ENCODE measurements around the gene CHID1. TPM values are rescaled to one million over a fixed set of nuclear protein-coding genes. Genes with fewer than 3 reads are reported as not detected.
A peak's percentile ranks its signal among the peaks of the same experiment; 100 is the strongest.

Gene CHID1
- total RNA-seq, 2 donors from 2014 or later = 39.4 to 81.4 TPM

GRCh38 chr11:883527-883926 lies 27.1 kb downstream of the CHID1 start:
- H3K4me1 ChIP-seq = no peaks in the 10 kb centered on the region
- DNase-seq (no peak), ATAC-seq (no peak)
- H3K9me3 ChIP-seq = no peaks in the 10 kb centered on the region
- WGBS, 2 donors = 78 to 90% methylated on average over 4 to 10 of the region's 10 CpGs
- intact Hi-C loops (cut with DNase I) = no loop called here
- no peaks in the 10 kb centered on the region for H3K36me3 ChIP-seq (replicated peaks in 1 of 2; ENCODE audit: insufficient read depth in 1 of 2, low read depth in 2 of 2)
- no peak overlapping the region for H3K27ac ChIP-seq
- no peak for TF ChIP-seq POLR2A (IDR thresholded peaks at IDR 0.05)
- no peak for TF ChIP-seq CTCF (IDR thresholded peaks at IDR 0.05)
- H3K27me3 ChIP-seq = no peaks in the 10 kb centered on the region
- H3K4me3 ChIP-seq = no peak overlapping the region

- H3K27ac ChIP-seq = no peak overlapping the region
These were observed 28.0 kb downstream of the CHID1 start for GRCh38 chr11:882596-882995.

GRCh38 chr11:880447-880846 lies 30.2 kb downstream of the CHID1 start:
- intact Hi-C loops (cut with DNase I) = no loop called here
- Histone ChIP-seq H3K36me3 (replicated peaks in 1 of 2; ENCODE audit: insufficient read depth in 1 of 2, low read depth in 2 of 2) (no peaks in the 10 kb centered on the region), H3K27me3 (no peaks in the 10 kb centered on the region), H3K4me3 (no peak overlapping the region), H3K4me1 (peaks cover 16% of the 10 kb centered on the region), H3K27ac (no peak overlapping the region), H3K9me3 (no peaks in the 10 kb centered on the region)
- TF ChIP-seq CTCF (IDR thresholded peaks at IDR 0.05) = no peak
- TF ChIP-seq POLR2A (IDR thresholded peaks at IDR 0.05) = no peak
- WGBS, 2 donors = 85 to 100% methylated on average over 1 to 14 of the region's 14 CpGs
- ATAC-seq = no peak
- no peak for DNase-seq

More at GRCh38 chr11:882596-882995, 28.0 kb downstream of the CHID1 start:
- ATAC-seq = no peak
- TF ChIP-seq CTCF (IDR thresholded peaks at IDR 0.05) = no peak
- no peak for TF ChIP-seq POLR2A (IDR thresholded peaks at IDR 0.05)
- H3K36me3 ChIP-seq (replicated peaks in 1 of 2; ENCODE audit: insufficient read depth in 1 of 2, low read depth in 2 of 2) = no peaks in the 10 kb centered on the region
- intact Hi-C loops (cut with DNase I) = no loop called here
- H3K27me3 ChIP-seq = no peaks in the 10 kb centered on the region
- no peak overlapping the region for H3K4me3 ChIP-seq
- no peak for DNase-seq
- no peaks in the 10 kb centered on the region for H3K9me3 ChIP-seq
- WGBS, 2 donors = 83 to 94% methylated on average over 10 to 13 of the region's 14 CpGs
- no peaks in the 10 kb centered on the region for H3K4me1 ChIP-seq

- Histone ChIP-seq H3K27ac (no peak overlapping the region), H3K4me3 (no peak overlapping the region), H3K4me1 (peaks cover 18% of the 10 kb centered on the region), H3K36me3 (replicated peaks in 1 of 2; ENCODE audit: insufficient read depth in 1 of 2, low read depth in 2 of 2) (no peaks in the 10 kb centered on the region), H3K27me3 (no peaks in the 10 kb centered on the region), H3K9me3 (no peaks in the 10 kb centered on the region)
- intact Hi-C loops (cut with DNase I) = no loop called here
- no peak for DNase-seq
- WGBS, 2 donors = 92 to 93% methylated on average over 11 of the region's 11 CpGs
- no peak for ATAC-seq
- TF ChIP-seq POLR2A (IDR thresholded peaks at IDR 0.05) = no peak
- no peak for TF ChIP-seq CTCF (IDR thresholded peaks at IDR 0.05)
These were observed 33.0 kb downstream of the CHID1 start for GRCh38 chr11:877565-877964.

- WGBS, 2 donors = 23 to 40% methylated on average over 5 to 12 of the region's 12 CpGs
- H3K4me3 ChIP-seq = no peak overlapping the region
- DNase-seq (peak; percentile 76 to 88 (median 86)), ATAC-seq (peak; percentile 88)
- intact Hi-C loops (cut with DNase I) = no loop called here
- peak overlapping the region in 1 of 4 donors; percentile 26 for H3K27ac ChIP-seq
- no peak for TF ChIP-seq POLR2A (IDR thresholded peaks at IDR 0.05)
- TF ChIP-seq CTCF (IDR thresholded peaks at IDR 0.05) = no peak
- H3K27me3 ChIP-seq = no peaks in the 10 kb centered on the region
- no peaks in the 10 kb centered on the region for H3K36me3 ChIP-seq (replicated peaks in 1 of 2; ENCODE audit: insufficient read depth in 1 of 2, low read depth in 2 of 2)
- peaks cover 18% of the 10 kb centered on the region for H3K4me1 ChIP-seq
- no peaks in the 10 kb centered on the region for H3K9me3 ChIP-seq
These were observed 34.1 kb downstream of the CHID1 start for GRCh38 chr11:876545-876944.

All from body of pancreas (tissue), 4 donors.